ENCODE data around the gene ZNF175.

GRCh38 chr19:51592521-51592920 is 21.4 kb downstream of the ZNF175 start:
- TF ChIP-seq CTCF (IDR thresholded peaks at IDR 0.05) (no peak), POLR2A (IDR thresholded peaks at IDR 0.05) (no peak)
